PC-3 (cell line): Measurements from ENCODE around the gene ERGIC1.

ENCODE experiments used
- CTCF ChIP-seq: fragments of 300-600 bp; sonication (generic); conservative IDR thresholded peaks from 2 replicates; pipeline ENCODE4 v1.5.1; 2017; ENCODE audit warnings: antibody characterized with exemption, low read depth, mild to moderate bottlenecking, low read length
- EZH2 ChIP-seq: fragments of 300-600 bp; sonication (generic); IDR thresholded peaks from one replicate; pipeline ENCODE4 v1.6.1; 2017; ENCODE audit warnings: antibody characterized with exemption, mild to moderate bottlenecking, low read length; ENCODE audit not compliant: unreplicated experiment

DNA sequence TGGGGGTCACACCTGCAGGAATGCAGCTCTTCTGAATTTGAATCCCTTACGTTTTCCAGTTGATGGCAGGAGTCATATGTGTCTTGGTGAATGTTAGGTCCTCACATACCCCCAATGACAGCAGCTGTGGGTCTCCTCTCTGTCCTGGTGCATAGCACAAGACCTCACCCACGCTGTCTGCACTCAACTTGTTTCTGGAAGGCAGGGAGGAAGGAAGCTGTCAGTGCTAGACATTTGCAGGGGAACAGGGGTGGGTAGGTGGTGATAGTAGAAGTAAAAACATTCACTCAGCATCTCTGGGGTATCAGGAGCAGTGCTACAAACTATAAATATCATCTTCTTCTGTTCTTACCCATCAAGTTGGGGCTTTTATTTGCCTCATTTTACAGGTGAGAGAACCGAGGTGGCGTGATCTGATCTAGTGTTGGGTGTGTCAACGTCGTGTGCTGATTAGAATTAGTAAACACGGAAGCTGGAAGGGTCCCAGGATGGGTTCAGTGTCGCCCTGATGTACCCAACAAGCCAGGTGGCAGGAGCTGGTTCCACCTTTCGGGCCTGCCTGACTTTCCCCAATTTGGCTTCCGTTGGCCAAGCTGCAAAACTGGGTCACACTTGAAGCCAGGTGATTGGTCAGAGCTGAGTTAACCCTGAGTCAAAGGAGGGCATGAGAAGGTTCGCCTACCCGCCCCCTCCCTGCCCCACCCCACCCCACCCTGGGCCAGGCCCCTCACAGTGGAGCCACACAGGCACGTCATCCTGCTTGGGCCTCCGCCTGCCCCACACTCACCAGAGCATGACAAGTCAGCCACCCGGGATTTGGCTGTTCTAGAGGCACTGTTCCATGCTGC, 15.8 kb downstream of the ERGIC1 start:
- no peak for TF ChIP-seq CTCF
- no peak for TF ChIP-seq EZH2
